ENCODE results near the gene FBXL12. TPM values are rescaled to one million over a fixed set of nuclear protein-coding genes. Genes with fewer than 3 reads are reported as not detected.

FBXL12 gene
- total RNA-seq, 1 experiment from 2014 or later: 21.9 TPM

DNA sequence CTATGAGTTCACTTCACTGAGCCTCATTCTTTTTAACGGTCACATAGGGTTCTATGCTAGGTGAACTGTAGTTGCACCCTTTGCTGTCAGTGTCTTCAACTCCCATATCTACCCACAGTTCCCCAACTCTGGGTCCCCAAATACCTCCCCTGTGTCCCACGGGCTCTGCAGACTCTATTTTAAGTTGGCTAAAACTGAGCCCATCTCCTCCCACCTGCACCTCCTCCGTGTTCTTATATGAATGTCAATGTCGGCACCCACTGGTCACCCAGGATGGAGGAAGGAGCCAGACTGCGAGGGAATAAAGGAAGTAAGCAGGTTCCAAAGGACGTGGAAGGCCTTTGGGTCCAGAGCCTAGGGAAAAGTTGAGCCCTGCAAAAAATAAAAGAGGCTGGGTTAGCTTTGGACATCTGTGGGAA, 15.4 kb upstream of the FBXL12 start:
- Histone ChIP-seq H3K27ac (ENCODE audit: low read depth, low read length) (no peak overlapping the region), H3K4me3 (replicated peaks in 1 of 2; ENCODE audit: low read depth in 1 of 2, low read length in 2 of 2) (peak overlapping the region; percentile 45 to 96; a peak in 3 of 4 replicates), H3K9me2 (ENCODE audit: insufficient read depth) (no peaks in the 10 kb centered on the region), H3K9ac (ENCODE audit: low read length) (no peak overlapping the region), H3K4me1 (ENCODE audit: control insufficient read depth in 1 of 2, insufficient read depth in 2 of 2, low read length in 2 of 2) (peaks cover 4 to 18% of the 10 kb centered on the region in 2 experiments; a peak in 3 of 4 replicates), H3K4me2 (ENCODE audit: low read length) (peak overlapping the region; percentile 80; the same call in 1 of the 2 replicates), H4K20me1 (ENCODE audit: insufficient read depth) (peaks cover 3% of the 10 kb centered on the region; the same call in 1 of the 2 replicates), H3K36me3 (ENCODE audit: control insufficient read depth in 1 of 2, insufficient read depth in 2 of 2, low read length in 2 of 2) (peaks cover 9 to 15% of the 10 kb centered on the region in 2 experiments; a peak in 3 of 4 replicates), H3K9me3 (ENCODE audit: control insufficient read depth in 1 of 2, insufficient read depth in 1 of 2, low read depth in 1 of 2, low read length in 2 of 2) (no peaks in the 10 kb centered on the region), H3K27me3 (ENCODE audit: insufficient read depth, low read length) (no peaks in the 10 kb centered on the region), H2AFZ (ENCODE audit: low read depth, low read length, poor library complexity, severe bottlenecking) (no peak overlapping the region), H3K79me2 (ENCODE audit: insufficient read depth, low read length) (peaks cover 43% of the 10 kb centered on the region)
- no peak for ATAC-seq
- intact Hi-C loops (cut with micrococcal nuclease): no loop called here
- CTCF ChIA-PET: interaction anchor here (1.3 kb wide), 1 partner anchor 213 kb away, joined by 4 read pairs; no protein-coding TSS in a partner anchor
- TF ChIP-seq ELF1 (IDR thresholded peaks at IDR 0.05; ENCODE audit: borderline replicate concordance, low read depth) (no peak), EZH2phosphoT487 (IDR thresholded peaks at IDR 0.05; ENCODE audit: borderline replicate concordance) (no peak), SIN3A (IDR thresholded peaks at IDR 0.05; ENCODE audit: low read depth) (no peak), YY1 (IDR thresholded peaks at IDR 0.05; ENCODE audit: extremely low read depth, insufficient replicate concordance, low read depth, low read length) (no peak), ZNF274 (IDR thresholded peaks at IDR 0.05; ENCODE audit: low read depth, low read length) (no peak), CBX3 (IDR thresholded peaks at IDR 0.05; ENCODE audit: low read depth) (no peak), FOSL1 (IDR thresholded peaks at IDR 0.05; ENCODE audit: low read depth) (no peak), EZH2 (IDR thresholded peaks at IDR 0.05) (no peak)
- TF ChIP-seq, protein P1, sequence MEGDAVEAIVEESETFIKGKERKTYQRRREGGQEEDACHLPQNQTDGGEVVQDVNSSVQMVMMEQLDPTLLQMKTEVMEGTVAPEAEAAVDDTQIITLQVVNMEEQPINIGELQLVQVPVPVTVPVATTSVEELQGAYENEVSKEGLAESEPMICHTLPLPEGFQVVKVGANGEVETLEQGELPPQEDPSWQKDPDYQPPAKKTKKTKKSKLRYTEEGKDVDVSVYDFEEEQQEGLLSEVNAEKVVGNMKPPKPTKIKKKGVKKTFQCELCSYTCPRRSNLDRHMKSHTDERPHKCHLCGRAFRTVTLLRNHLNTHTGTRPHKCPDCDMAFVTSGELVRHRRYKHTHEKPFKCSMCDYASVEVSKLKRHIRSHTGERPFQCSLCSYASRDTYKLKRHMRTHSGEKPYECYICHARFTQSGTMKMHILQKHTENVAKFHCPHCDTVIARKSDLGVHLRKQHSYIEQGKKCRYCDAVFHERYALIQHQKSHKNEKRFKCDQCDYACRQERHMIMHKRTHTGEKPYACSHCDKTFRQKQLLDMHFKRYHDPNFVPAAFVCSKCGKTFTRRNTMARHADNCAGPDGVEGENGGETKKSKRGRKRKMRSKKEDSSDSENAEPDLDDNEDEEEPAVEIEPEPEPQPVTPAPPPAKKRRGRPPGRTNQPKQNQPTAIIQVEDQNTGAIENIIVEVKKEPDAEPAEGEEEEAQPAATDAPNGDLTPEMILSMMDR (IDR thresholded peaks at IDR 0.05 in 2 of 3, conservative IDR thresholded peaks at IDR 0.05 in 1 of 3; ENCODE audit: borderline replicate concordance in 1 of 3, insufficient read depth in 1 of 3, low read depth in 2 of 3, low read length in 2 of 3): no peak
- TF ChIP-seq, protein P2, sequence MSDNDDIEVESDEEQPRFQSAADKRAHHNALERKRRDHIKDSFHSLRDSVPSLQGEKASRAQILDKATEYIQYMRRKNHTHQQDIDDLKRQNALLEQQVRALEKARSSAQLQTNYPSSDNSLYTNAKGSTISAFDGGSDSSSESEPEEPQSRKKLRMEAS (IDR thresholded peaks at IDR 0.05): no peak
- BruUV-seq (replicated peaks): no TSS peak
- POLR2A ChIA-PET: no interaction called here
- no peak for DNase-seq (ENCODE audit: low read depth, low spot score)
- RAD21 ChIA-PET (ENCODE audit: low non-redundant PET in 1 of 2, low total read pairs in 2 of 2, uncharacterized antibody in 2 of 2, unreplicated experiment in 2 of 2): no interaction called here

Measured in HCT116 (cell line).